SJSA1 (cell line): ENCODE results near the gene NPHS2. TPM values are rescaled to one million over a fixed set of nuclear protein-coding genes. Genes with fewer than 3 reads are reported as not detected.

Experiments
- DNase-seq, 2 experiments: peaks; one replicate each; pipeline ENCODE4 v3.0.0-alpha.2; 2015 to 2020; ENCODE audit warnings: low spot score in 2 of 2, low read depth in 1 of 2
- H3K27ac ChIP-seq: fragments of 250-450 bp; sonication (Bioruptor Pico); 2 replicates; pipeline ENCODE4 v1.5.1; 2020; ENCODE audit warnings: mild to moderate bottlenecking, moderate library complexity
- H3K27me3 ChIP-seq: fragments of 250-450 bp; sonication (Bioruptor Pico); replicated peaks from 2 replicates; pipeline ENCODE4 v1.5.1; 2020; ENCODE audit warnings: mild to moderate bottlenecking, moderate library complexity
- H3K36me3 ChIP-seq: fragments of 250-450 bp; sonication (Bioruptor Pico); 2 replicates; pipeline ENCODE4 v1.5.1; 2020; ENCODE audit warnings: mild to moderate bottlenecking
- H3K4me1 ChIP-seq: fragments of 250-450 bp; sonication (Bioruptor Pico); replicated peaks from 2 replicates; pipeline ENCODE4 v1.6.1; 2021; ENCODE audit warnings: mild to moderate bottlenecking
- H3K4me3 ChIP-seq: fragments of 250-450 bp; sonication (Bioruptor Pico); 2 replicates; pipeline ENCODE4 v1.5.1; 2020; ENCODE audit warnings: mild to moderate bottlenecking
- H3K9me3 ChIP-seq: fragments of 250-450 bp; sonication (Bioruptor Pico); replicated peaks from 2 replicates; pipeline ENCODE4 v1.5.1; 2020; ENCODE audit warnings: mild to moderate bottlenecking
- total RNA-seq: library from RNA; depleted of rRNA; stranded (reverse); fragments of >200 nt; shearing (Covaris generic); gene quantifications from 2 replicates; pipeline ENCODE4 v1.2.3, GENCODE V29; 2014; rRNA removed

Gene NPHS2
- total RNA-seq, 1 experiment from 2014 or later: not detected

- no peak overlapping the region for H3K27ac ChIP-seq
- H3K9me3 ChIP-seq: no peaks in the 10 kb centered on the region
- H3K4me3 ChIP-seq: no peak overlapping the region
- no peak for DNase-seq
- H3K27me3 ChIP-seq: no peaks in the 10 kb centered on the region; the same call in 1 of the 2 replicates
- H3K36me3 ChIP-seq: no peaks in the 10 kb centered on the region
- no peaks in the 10 kb centered on the region for H3K4me1 ChIP-seq
These were observed 58.6 kb downstream of the NPHS2 start for GRCh38 chr1:179516976-179517705.

GRCh38 chr1:179510038-179510437 lies 65.7 kb downstream of the NPHS2 start:
- Histone ChIP-seq H3K27me3 (no peaks in the 10 kb centered on the region), H3K4me3 (no peak overlapping the region), H3K36me3 (no peaks in the 10 kb centered on the region), H3K4me1 (no peaks in the 10 kb centered on the region), H3K27ac (no peak overlapping the region), H3K9me3 (no peaks in the 10 kb centered on the region)
- no peak for DNase-seq

GRCh38 chr1:179509384-179509783 lies 66.4 kb downstream of the NPHS2 start:
- Histone ChIP-seq H3K4me1 (no peaks in the 10 kb centered on the region), H3K27ac (no peak overlapping the region), H3K27me3 (no peaks in the 10 kb centered on the region), H3K36me3 (no peaks in the 10 kb centered on the region), H3K9me3 (no peaks in the 10 kb centered on the region), H3K4me3 (no peak overlapping the region)
- DNase-seq: no peak

- Histone ChIP-seq H3K9me3 (no peaks in the 10 kb centered on the region), H3K27me3 (no peaks in the 10 kb centered on the region), H3K36me3 (no peaks in the 10 kb centered on the region), H3K4me1 (no peaks in the 10 kb centered on the region), H3K4me3 (no peak overlapping the region), H3K27ac (no peak overlapping the region)
- no peak for DNase-seq
These were observed 69.5 kb downstream of the NPHS2 start for GRCh38 chr1:179506199-179506598.

Other genes starting within 250 kb of the NPHS2 start
- gene AXDND1, start 210.0 kb downstream of the NPHS2 start, total RNA-seq: 0.53 TPM in 1 of 2 replicates, not detected in the other
- gene TDRD5, start 15.9 kb upstream of the NPHS2 start, total RNA-seq: not detected in 2 replicates
- gene FAM163A, start 167.3 kb upstream of the NPHS2 start, total RNA-seq: not detected in 2 replicates